OCI-M1 (cell line): ENCODE data around the gene EPB41L3.
A peak's percentile ranks its signal among the peaks of the same experiment; 100 is the strongest.

ENCODE experiments used
- DNase-seq: peaks from one replicate; lab custom pipeline; 2025; lab: John Stamatoyannopoulos, UW

The EPB41L3 gene

DNA sequence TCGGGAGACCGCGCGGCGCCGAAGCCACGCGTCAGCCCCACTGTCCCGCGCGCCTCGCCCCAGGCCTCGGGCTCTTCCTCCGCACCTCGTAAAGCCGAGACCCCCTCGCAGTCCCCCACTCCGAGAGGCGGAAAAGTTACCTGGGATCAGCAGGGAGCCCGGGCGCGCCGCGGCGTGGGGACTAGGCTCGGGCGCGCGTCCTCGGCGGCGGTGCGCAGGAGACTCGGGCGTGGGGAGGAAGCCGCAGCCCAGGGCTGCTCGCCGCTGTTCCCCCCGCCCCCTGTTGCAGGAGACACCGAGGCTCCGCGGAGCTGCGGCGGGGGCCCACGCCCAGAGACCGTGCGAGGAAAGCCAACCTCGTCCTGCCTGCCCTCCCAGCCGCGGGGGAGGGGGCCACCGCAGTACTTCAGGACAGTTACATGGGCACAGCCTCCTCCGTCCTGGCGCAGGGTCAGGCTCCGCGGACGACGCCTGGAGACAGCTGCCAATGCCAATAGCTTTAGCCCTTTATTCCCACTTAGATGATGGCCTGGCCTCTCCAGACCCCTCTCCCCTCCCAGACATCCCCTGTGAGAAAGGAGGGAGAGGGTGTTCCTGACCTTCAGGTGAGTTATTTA lies at the start of gene EPB41L3:
TSS of gene EPB41L3 (minus strand) at position 225 of the 617 bp plus-strand sequence. CDS start 54,814 bp downstream, outside the sequence.
- DNase-seq, result no peak

DNA sequence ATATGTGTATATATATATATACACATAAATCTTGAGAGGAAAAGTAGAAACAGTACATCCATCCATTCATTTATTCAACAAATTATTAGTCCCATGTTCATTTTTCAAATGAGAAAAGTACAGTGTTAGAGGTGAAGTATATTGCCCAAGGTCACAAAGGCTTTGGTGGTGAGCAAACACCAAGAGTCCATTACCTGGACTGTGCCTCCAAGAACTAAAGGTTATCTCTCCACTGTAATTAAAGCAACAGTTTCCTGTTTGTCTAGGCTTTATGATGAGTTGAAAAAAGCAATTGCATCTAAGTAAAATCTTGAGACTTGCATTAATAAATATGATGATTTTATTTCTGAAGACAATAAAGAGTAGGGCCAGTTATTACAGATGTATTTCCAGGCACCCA lies 44.7 kb upstream of the EPB41L3 start:
- DNase-seq, result no peak

DNA sequence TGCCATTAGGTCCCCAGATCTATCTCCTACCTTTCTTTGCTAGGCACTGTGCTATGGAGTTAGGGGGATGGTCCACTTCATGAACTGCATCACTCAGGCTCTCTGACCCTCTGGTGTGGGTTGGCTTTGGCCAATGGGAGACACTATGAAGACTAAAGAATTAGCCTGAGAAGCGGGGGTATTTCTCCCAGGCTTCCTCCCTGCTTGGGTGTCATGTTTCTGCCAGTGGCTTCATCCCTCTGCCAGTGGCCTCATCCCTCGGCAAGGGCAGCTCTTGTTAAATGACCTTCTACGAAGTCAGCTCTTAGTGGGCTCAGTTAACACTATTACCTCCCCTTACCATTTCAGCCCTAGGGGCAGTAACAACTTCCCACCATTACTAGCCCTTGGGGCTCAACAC lies 41.9 kb upstream of the EPB41L3 start:
- no peak for DNase-seq

DNA sequence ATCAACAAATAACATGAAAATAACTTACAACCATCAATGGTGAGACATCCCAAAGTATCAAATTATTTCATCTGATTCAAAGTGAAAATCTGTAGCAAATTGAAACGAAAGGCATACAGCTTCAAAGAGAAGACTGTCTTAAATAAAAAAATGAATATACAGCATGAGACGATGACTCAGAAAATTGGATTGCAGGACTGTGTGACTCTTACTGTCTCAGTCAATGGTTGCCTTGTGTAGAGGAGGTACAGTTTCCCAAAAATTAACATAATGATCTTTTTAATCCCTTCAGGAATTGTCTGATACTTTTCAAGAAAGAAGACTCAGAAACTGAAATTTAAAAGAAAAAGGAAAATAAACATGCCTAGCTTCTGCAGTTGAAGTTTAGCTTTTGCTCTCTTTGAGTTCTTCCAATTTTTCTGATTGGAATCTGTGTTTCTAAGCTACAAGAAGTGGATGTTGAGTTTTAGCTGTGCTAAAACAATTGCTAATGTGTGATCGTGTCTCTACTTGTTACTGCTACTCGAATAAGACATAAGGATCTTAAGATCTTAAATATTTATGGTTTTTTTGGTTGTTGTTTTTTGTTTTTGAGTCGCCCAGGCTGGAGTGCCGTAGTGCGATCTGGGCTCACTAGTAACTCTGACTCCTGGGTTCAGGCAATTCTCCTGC lies 41.1 kb upstream of the EPB41L3 start:
- no peak for DNase-seq

DNA sequence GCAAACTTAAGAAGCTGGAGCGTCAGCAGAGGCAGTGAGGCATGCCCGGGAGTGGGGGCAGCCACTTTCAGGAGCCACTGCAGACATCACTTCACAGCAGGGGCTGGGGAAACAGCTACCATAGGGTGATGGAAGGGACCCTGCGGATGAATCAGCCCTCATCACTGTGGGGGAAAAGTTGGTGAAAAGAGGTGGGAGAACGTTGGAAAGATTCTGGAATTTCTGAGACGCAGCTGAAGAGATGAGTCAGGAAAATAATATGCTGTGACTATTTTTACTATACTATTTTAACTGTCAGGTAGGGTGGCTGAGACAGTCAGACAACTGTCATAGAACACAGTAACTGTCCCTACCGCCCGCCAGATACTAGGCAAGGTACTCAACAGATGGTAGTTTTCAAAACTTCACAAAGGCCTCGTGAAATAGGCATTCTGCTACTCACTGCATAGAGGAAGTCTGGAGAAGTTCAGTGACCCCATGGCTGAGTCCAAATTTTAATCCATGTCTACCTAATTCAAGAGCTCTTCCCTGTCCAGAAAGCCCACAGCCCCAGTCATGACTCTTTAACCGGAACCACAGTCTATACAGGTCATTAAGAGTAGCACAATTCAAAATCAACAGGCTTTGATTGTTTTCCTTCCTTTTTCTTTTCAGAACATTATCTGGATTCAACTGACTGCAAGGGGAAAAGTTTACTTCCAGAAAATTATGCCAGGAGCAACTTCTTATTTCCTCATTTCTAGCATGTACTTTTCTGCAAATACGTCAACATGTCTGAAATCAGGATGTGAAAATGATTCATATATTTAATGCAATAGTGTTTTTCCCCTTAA lies 39.3 kb upstream of the EPB41L3 start:
- DNase-seq, result no peak

- no peak for DNase-seq
Observed at GRCh38 chr18:5582076-5582475, 38.3 kb upstream of the EPB41L3 start.

GRCh38 chr18:5574843-5575242 lies 31.0 kb upstream of the EPB41L3 start:
- DNase-seq, result no peak

DNA sequence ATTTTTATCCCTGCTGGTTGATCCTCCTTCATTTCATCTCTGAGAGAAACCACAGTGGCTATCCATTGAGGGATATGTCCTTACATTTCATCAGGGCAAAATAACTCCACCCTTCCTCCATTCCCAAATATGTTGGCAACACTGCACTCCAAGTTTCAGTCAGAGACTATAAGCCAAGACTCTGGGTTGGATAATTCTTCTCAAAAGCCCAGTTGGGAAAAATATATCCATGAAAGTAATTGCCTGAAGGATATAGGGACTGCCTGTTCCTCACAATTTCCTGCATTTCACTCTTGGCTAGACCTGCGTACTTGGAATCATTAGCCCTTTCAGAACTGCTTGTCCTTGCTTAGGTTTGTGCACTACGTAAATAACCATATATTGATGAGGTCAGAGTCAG lies 27.9 kb upstream of the EPB41L3 start:
- no peak for DNase-seq

- peak; percentile 5 for DNase-seq
Observed at GRCh38 chr18:5570613-5571012, 26.8 kb upstream of the EPB41L3 start.

- no peak for DNase-seq
Observed at GRCh38 chr18:5568416-5568815, 24.6 kb upstream of the EPB41L3 start.

GRCh38 chr18:5558851-5559250 lies 15.1 kb upstream of the EPB41L3 start:
- DNase-seq, result no peak

- DNase-seq, result no peak
Observed at GRCh38 chr18:5556310-5556974, 12.6 kb upstream of the EPB41L3 start.

GRCh38 chr18:5554629-5555028 lies 10.8 kb upstream of the EPB41L3 start:
- no peak for DNase-seq

GRCh38 chr18:5546660-5547059 lies 2.9 kb upstream of the EPB41L3 start:
- peak; percentile 47 for DNase-seq

DNA sequence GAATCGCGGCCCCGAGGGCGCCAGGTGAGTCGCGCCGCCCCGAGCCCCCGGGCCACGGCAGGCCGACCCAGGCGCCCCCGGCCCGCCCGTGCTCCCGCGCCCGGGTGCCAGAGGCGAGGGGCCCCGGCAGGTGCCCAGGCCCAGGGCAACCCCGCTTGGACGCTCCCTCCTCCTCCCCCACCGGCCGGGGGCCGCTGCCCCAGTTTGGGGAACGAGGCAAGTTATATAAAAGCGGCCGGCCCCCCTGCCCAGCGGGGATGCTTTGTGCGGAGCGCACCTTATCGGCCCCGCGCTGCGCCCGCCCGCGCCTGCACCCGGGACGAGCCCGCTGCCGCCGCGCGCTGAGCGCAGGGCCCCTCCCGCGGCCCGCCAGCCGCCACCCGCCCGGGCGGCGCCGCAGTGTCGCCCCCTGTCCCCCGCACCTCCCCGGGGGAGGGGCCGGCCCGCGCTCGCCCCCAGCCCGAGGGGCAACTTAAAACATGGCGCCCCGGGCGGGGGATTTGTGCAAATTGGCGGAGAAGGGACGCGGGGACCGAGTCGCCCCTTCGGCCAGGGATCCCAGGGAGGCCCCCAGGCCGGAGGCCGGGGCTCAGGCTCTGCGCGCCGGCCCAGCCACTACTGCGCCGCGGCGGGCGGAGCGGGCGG lies 639 bp downstream of the EPB41L3 start:
- DNase-seq, result no peak

- no peak for DNase-seq
Observed at GRCh38 chr18:5542515-5543035, 1.2 kb downstream of the EPB41L3 start.

- no peak for DNase-seq
Observed at GRCh38 chr18:5541644-5542043, 2.2 kb downstream of the EPB41L3 start.

GRCh38 chr18:5539391-5539790 lies 4.4 kb downstream of the EPB41L3 start:
- no peak for DNase-seq

DNA sequence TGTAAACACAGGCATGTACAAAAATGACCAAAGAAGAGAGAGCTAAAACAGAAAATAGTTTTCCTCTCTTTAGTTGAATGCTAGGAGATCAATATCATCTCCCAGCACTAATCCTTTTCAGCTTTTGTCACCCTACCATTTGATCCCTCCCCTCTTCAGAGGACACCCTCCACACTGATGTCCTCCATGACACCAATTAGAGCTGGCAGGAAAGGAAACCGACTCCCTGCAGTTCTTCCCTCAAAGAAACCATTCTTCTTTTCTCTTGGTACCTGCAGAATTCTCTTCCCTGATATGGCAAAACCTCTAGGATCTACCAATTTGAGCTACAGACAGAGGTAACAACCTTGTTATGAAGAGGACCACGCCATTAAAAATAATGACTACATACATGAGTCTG lies 5.3 kb downstream of the EPB41L3 start:
- DNase-seq, result no peak

DNA sequence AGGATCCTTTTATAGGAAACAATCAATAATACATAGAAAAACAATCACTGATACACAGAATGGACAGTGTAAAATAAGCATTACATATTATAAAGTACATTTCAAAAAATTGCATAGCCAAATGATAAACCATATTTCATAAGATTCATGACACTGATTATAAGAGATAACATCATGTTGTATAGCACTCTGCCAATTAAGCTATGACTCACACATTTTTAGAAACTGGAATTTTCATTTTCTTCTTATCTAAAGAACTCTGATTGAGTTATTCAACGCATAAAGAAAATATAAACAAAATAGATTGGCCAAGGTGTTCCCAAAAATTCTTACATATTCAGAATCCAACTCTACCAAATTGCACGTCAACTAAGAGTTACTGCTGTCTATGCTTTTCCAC lies 5.9 kb downstream of the EPB41L3 start:
- DNase-seq, result no peak

- DNase-seq, result no peak
Observed at GRCh38 chr18:5534845-5535244, 9.0 kb downstream of the EPB41L3 start.

DNA sequence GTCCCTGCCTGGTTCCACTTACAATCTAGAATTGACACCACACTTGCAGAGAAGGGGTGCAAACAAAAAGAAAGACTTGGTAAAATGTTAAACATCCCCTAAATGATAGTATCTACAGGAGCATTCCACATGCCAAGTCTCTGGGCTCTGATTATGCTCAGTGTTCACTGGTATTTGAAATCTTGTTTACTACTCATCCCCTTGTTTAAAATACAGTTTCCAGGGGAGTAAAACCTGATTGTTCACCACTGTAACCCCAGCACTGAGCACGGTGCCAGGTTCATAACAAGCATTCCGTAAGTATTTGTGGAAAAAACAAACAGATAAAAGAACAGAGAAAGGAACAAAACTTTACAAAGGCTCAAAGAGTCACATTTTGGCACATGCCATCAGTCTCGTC lies 11.7 kb downstream of the EPB41L3 start:
- no peak for DNase-seq
